Naive B cell (primary cell): ENCODE measurements around the gene GNL3L. TPM values are rescaled to one million over a fixed set of nuclear protein-coding genes. Genes with fewer than 3 reads are reported as not detected.
A peak's percentile ranks its signal among the peaks of the same experiment; 100 is the strongest.
"Not testable (repeated sequence)": the region's sequence is repeated elsewhere in the genome, so short reads cannot be mapped to it uniquely, and the experiment has no call there.

Source experiments
- ATAC-seq, 2 donors: fragments of 150-1000 bp; cut with Tn5 transposase; 2 replicates each; pipeline ENCODE4 v1.10.0; 2021; ENCODE audit warnings: low read depth in 2 of 2, mild to moderate bottlenecking in 2 of 2, moderate library complexity in 2 of 2
- DNase-seq: peaks from one replicate; pipeline ENCODE4 v3.0.0; 2022
- H3K27ac Mint-ChIP-seq, 6 donors: one replicate each; pipeline ENCODE4 v1.8.0; 2020 to 2022; ENCODE audit warnings: mild to moderate bottlenecking in 6 of 6, mixed read lengths in 6 of 6, moderate library complexity in 5 of 6, inconsistent platforms in 2 of 6
- H3K27me3 Mint-ChIP-seq, 3 donors: one replicate each; pipeline ENCODE4 v1.8.0; 2021 to 2022; ENCODE audit warnings: mixed read lengths in 3 of 3, mild to moderate bottlenecking in 1 of 3
- H3K36me3 Mint-ChIP-seq, 2 donors: one replicate each; pipeline ENCODE4 v1.8.0; 2020 to 2022; ENCODE audit warnings: mixed read lengths in 2 of 2, inconsistent platforms in 1 of 2, mild to moderate bottlenecking in 1 of 2
- H3K4me1 Mint-ChIP-seq, 3 donors: one replicate each; pipeline ENCODE4 v1.8.0; 2020 to 2022; ENCODE audit warnings: mixed read lengths in 3 of 3, inconsistent platforms in 1 of 3, mild to moderate bottlenecking in 1 of 3, moderate library complexity in 1 of 3
- H3K4me3 Mint-ChIP-seq, 8 donors: one replicate each; pipeline ENCODE4 v1.8.0; 2020 to 2022; ENCODE audit warnings: mild to moderate bottlenecking in 8 of 8, mixed read lengths in 8 of 8, moderate library complexity in 8 of 8, inconsistent platforms in 2 of 8
- H3K9me3 Mint-ChIP-seq, 7 donors: one replicate each; pipeline ENCODE4 v1.8.0; 2020 to 2022; ENCODE audit warnings: mixed read lengths in 7 of 7, mild to moderate bottlenecking in 5 of 7, inconsistent platforms in 2 of 7, moderate library complexity in 1 of 7
- polyA plus RNA-seq, 6 donors: library from polyadenylated mRNA; unstranded; fragments of 300-500 nt; fragmentation: Illumina TruSeq; gene quantifications; one replicate each; pipeline ENCODE4 v1.2.3, GENCODE V29; 2021; ENCODE audit warnings: low read depth in 6 of 6

GNL3L gene
- 10 to 100 TPM; 15.1 to 35.4 (median 27.4) TPM for polyA plus RNA-seq

GRCh38 chrX:54529552-54530356, at the start of gene GNL3L:
GNL3L (plus strand) TSS chrX:54530219; CDS start chrX:54532567, 2,348 bp downstream.
- H3K9me3 Mint-ChIP-seq: peaks cover 0 to 16% (median 8%) of the 10 kb centered on the region in 7 donors
- H3K36me3 Mint-ChIP-seq: no peaks in the 10 kb centered on the region
- H3K4me1 Mint-ChIP-seq: peaks cover 20 to 48% (median 26%) of the 10 kb centered on the region in 3 donors
- H3K27me3 Mint-ChIP-seq: no peaks in the 10 kb centered on the region
- H3K27ac Mint-ChIP-seq: peak within 1 kb of the TSS; percentile 88 to 98 (median 94)
- peak; percentile 76 for DNase-seq
- H3K4me3 Mint-ChIP-seq: peak within 1 kb of the TSS; percentile 86 to 98 (median 96)
- peak; percentile 79 to 85 for ATAC-seq

GRCh38 chrX:54482839-54483593, 47.0 kb upstream of the GNL3L start:
- Mint-ChIP-seq H3K36me3 (no peaks in the 10 kb centered on the region), H3K4me3 (no peak overlapping the region), H3K9me3 (no peaks in the 10 kb centered on the region), H3K4me1 (peaks cover 0 to 10% (median 4%) of the 10 kb centered on the region in 3 donors), H3K27me3 (peaks cover 0 to 37% (median 0%) of the 10 kb centered on the region in 3 donors), H3K27ac (no peak overlapping the region)
- DNase-seq (no peak), ATAC-seq (no peak)

- ATAC-seq: no peak
- no peak for DNase-seq
- Mint-ChIP-seq H3K4me1 (peaks cover 0 to 10% (median 4%) of the 10 kb centered on the region in 3 donors), H3K36me3 (no peaks in the 10 kb centered on the region), H3K27ac (peak overlapping the region in 1 of 6 donors; percentile 67), H3K27me3 (peaks cover 0 to 37% (median 0%) of the 10 kb centered on the region in 3 donors), H3K9me3 (peaks cover 0 to 4% (median 0%) of the 10 kb centered on the region in 7 donors), H3K4me3 (no peak overlapping the region)
These were observed 46.1 kb upstream of the GNL3L start for GRCh38 chrX:54483946-54484345.

GRCh38 chrX:54484666-54485065, 45.4 kb upstream of the GNL3L start:
- Mint-ChIP-seq H3K27ac (no peak overlapping the region), H3K4me1 (peaks cover 0 to 4% (median 4%) of the 10 kb centered on the region in 3 donors), H3K9me3 (peaks cover 0 to 6% (median under 1%) of the 10 kb centered on the region in 7 donors), H3K27me3 (peaks cover 0 to 37% (median 0%) of the 10 kb centered on the region in 3 donors), H3K4me3 (no peak overlapping the region), H3K36me3 (no peaks in the 10 kb centered on the region)
- ATAC-seq: no peak
- no peak for DNase-seq

- not testable (repeated sequence) for H3K4me1 Mint-ChIP-seq, DNase-seq, H3K27ac Mint-ChIP-seq, H3K36me3 Mint-ChIP-seq, H3K4me3 Mint-ChIP-seq, ATAC-seq, H3K9me3 Mint-ChIP-seq
- peaks cover 16 to 33% (median 17%) of the 10 kb centered on the region in 3 donors for H3K27me3 Mint-ChIP-seq
These were observed 40.2 kb upstream of the GNL3L start for GRCh38 chrX:54489819-54490218.

GRCh38 chrX:54492340-54492739, 37.7 kb upstream of the GNL3L start:
- peaks cover 22 to 43% (median 30%) of the 10 kb centered on the region in 3 donors for H3K27me3 Mint-ChIP-seq
- H3K4me3 Mint-ChIP-seq: no peak overlapping the region
- peaks cover 0 to 13% of the 10 kb centered on the region in 2 donors for H3K36me3 Mint-ChIP-seq
- no peak for DNase-seq
- no peak overlapping the region for H3K27ac Mint-ChIP-seq
- peaks cover 0 to 11% (median 8%) of the 10 kb centered on the region in 7 donors for H3K9me3 Mint-ChIP-seq
- peaks cover 3 to 10% (median 6%) of the 10 kb centered on the region in 3 donors for H3K4me1 Mint-ChIP-seq
- ATAC-seq: no peak

- ATAC-seq: no peak
- peaks cover 0 to 10% (median 6%) of the 10 kb centered on the region in 7 donors for H3K9me3 Mint-ChIP-seq
- no peak for DNase-seq
- peak overlapping the region in 1 of 6 donors; percentile 70 for H3K27ac Mint-ChIP-seq
- peaks cover 3 to 10% (median 6%) of the 10 kb centered on the region in 3 donors for H3K4me1 Mint-ChIP-seq
- peaks cover 34 to 63% (median 40%) of the 10 kb centered on the region in 3 donors for H3K27me3 Mint-ChIP-seq
- peaks cover 0 to 13% of the 10 kb centered on the region in 2 donors for H3K36me3 Mint-ChIP-seq
- peak overlapping the region; percentile 38 to 83 (median 70) for H3K4me3 Mint-ChIP-seq
These were observed 35.6 kb upstream of the GNL3L start for GRCh38 chrX:54494166-54494988.

- H3K27ac Mint-ChIP-seq: peak overlapping the region in 1 of 6 donors; percentile 27
- peaks cover 0 to 13% of the 10 kb centered on the region in 2 donors for H3K36me3 Mint-ChIP-seq
- peaks cover 0 to 10% (median 2%) of the 10 kb centered on the region in 7 donors for H3K9me3 Mint-ChIP-seq
- H3K4me1 Mint-ChIP-seq: peaks cover 4 to 10% (median 6%) of the 10 kb centered on the region in 3 donors
- DNase-seq (no peak), ATAC-seq (peak; percentile 35 to 43)
- H3K27me3 Mint-ChIP-seq: peaks cover 34 to 65% (median 43%) of the 10 kb centered on the region in 3 donors
- H3K4me3 Mint-ChIP-seq: peak overlapping the region; percentile 5 to 87 (median 78)
These were observed 34.8 kb upstream of the GNL3L start for GRCh38 chrX:54494989-54495813.

GRCh38 chrX:54495814-54496516, 34.1 kb upstream of the GNL3L start, which contains the start of gene FGD1:
FGD1 (minus strand) TSS chrX:54496234; CDS start chrX:54495432, 802 bp downstream.
- peak; percentile 56 to 63 for ATAC-seq

GRCh38 chrX:54496517-54496852, 33.5 kb upstream of the GNL3L start:
- Mint-ChIP-seq H3K4me3 (peak overlapping the region; percentile 16 to 87 (median 75)), H3K4me1 (peaks cover 6 to 10% (median 6%) of the 10 kb centered on the region in 3 donors), H3K9me3 (peaks cover 0 to 8% (median 4%) of the 10 kb centered on the region in 7 donors), H3K36me3 (peaks cover 0 to 13% of the 10 kb centered on the region in 2 donors), H3K27ac (peak overlapping the region in 2 of 6 donors; percentile 73 to 87), H3K27me3 (peaks cover 30 to 56% (median 41%) of the 10 kb centered on the region in 3 donors)
- ATAC-seq: no peak
- DNase-seq: no peak

More at GRCh38 chrX:54495814-54496516, 34.1 kb upstream of the GNL3L start, which contains the start of gene FGD1:
- Mint-ChIP-seq H3K4me1 (peaks cover 6 to 10% (median 6%) of the 10 kb centered on the region in 3 donors), H3K27ac (peak within 1 kb of the TSS in 2 of 6 donors; percentile 73 to 87), H3K27me3 (peaks cover 33 to 60% (median 44%) of the 10 kb centered on the region in 3 donors), H3K36me3 (peaks cover 0 to 13% of the 10 kb centered on the region in 2 donors), H3K4me3 (peak within 1 kb of the TSS; percentile 74 to 87 (median 82)), H3K9me3 (peaks cover 0 to 8% (median 4%) of the 10 kb centered on the region in 7 donors)
- DNase-seq: peak; percentile 11

GRCh38 chrX:54496936-54497335, 33.1 kb upstream of the GNL3L start:
- peaks cover 6 to 10% (median 6%) of the 10 kb centered on the region in 3 donors for H3K4me1 Mint-ChIP-seq
- peak overlapping the region in 7 of 8 donors; percentile 70 to 87 (median 74) for H3K4me3 Mint-ChIP-seq
- ATAC-seq (no peak), DNase-seq (no peak)
- H3K27me3 Mint-ChIP-seq: peaks cover 30 to 56% (median 41%) of the 10 kb centered on the region in 3 donors
- peak overlapping the region in 1 of 6 donors; percentile 38 for H3K27ac Mint-ChIP-seq
- peaks cover 0 to 8% (median 4%) of the 10 kb centered on the region in 7 donors for H3K9me3 Mint-ChIP-seq
- H3K36me3 Mint-ChIP-seq: peaks cover 0 to 13% of the 10 kb centered on the region in 2 donors
